Chondrocyte (in vitro differentiated cells): Measurements from ENCODE around the gene NXN. TPM values are rescaled to one million over a fixed set of nuclear protein-coding genes. Genes with fewer than 3 reads are reported as not detected.

Experiments
- DNase-seq: peaks from one replicate; pipeline ENCODE4 v3.0.0; 2021; ENCODE audit warnings: mixed read lengths, low spot score
- H3K27ac Mint-ChIP-seq: one replicate; pipeline ENCODE4 v1.8.0; 2021; ENCODE audit warnings: mild to moderate bottlenecking, moderate library complexity, mixed read lengths; ENCODE audit not compliant: unreplicated experiment
- H3K27me3 Mint-ChIP-seq: 2 replicates; pipeline ENCODE4 v1.8.0; 2021; ENCODE audit warnings: low read depth, mixed read lengths
- H3K36me3 Mint-ChIP-seq: 2 replicates; pipeline ENCODE4 v1.8.0; 2021; ENCODE audit warnings: low read depth, mixed read lengths
- H3K4me1 Mint-ChIP-seq: 2 replicates; pipeline ENCODE4 v1.8.0; 2021; ENCODE audit warnings: low read depth, mild to moderate bottlenecking, mixed read lengths
- H3K4me3 Mint-ChIP-seq: one replicate; pipeline ENCODE4 v1.8.0; 2021; ENCODE audit warnings: mild to moderate bottlenecking, moderate library complexity, mixed read lengths; ENCODE audit not compliant: unreplicated experiment
- H3K9me3 Mint-ChIP-seq: 2 replicates; pipeline ENCODE4 v1.8.0; 2021; ENCODE audit warnings: low read depth, mixed read lengths
- CTCF ChIP-seq: fragments of 200-600 bp; sonication (generic); IDR thresholded peaks from 2 replicates; pipeline ENCODE4 v1.5.0; 2021; ENCODE audit warnings: antibody characterized with exemption, mild to moderate bottlenecking, moderate library complexity
- total RNA-seq: library from RNA; stranded (reverse); gene quantifications from 3 replicates; pipeline ENCODE4 v1.2.1, GENCODE V29; 2021

Gene NXN
- total RNA-seq, 1 donor from 2014 or later = 86.4 TPM

- Mint-ChIP-seq H3K27ac (peak overlapping the region; percentile 76), H3K4me3 (no peak overlapping the region), H3K9me3 (no peaks in the 10 kb centered on the region), H3K27me3 (no peaks in the 10 kb centered on the region), H3K36me3 (peaks cover 3% of the 10 kb centered on the region), H3K4me1 (peaks cover 68% of the 10 kb centered on the region)
- DNase-seq = no peak
- no peak for TF ChIP-seq CTCF
Measured at GRCh38 chr17:866568-867103, 112.9 kb downstream of the NXN start.

- DNase-seq = no peak
- Mint-ChIP-seq H3K9me3 (no peaks in the 10 kb centered on the region), H3K27me3 (no peaks in the 10 kb centered on the region), H3K27ac (peak overlapping the region; percentile 37), H3K4me3 (no peak overlapping the region), H3K4me1 (peaks cover 55% of the 10 kb centered on the region), H3K36me3 (peaks cover 5% of the 10 kb centered on the region)
- TF ChIP-seq CTCF = no peak
Measured at GRCh38 chr17:864315-864714, 115.3 kb downstream of the NXN start.

- no peak overlapping the region for H3K27ac Mint-ChIP-seq
- peaks cover 55% of the 10 kb centered on the region for H3K4me1 Mint-ChIP-seq
- no peaks in the 10 kb centered on the region for H3K9me3 Mint-ChIP-seq
- DNase-seq = no peak
- TF ChIP-seq CTCF = no peak
- no peaks in the 10 kb centered on the region for H3K27me3 Mint-ChIP-seq
- peaks cover 5% of the 10 kb centered on the region for H3K36me3 Mint-ChIP-seq
- H3K4me3 Mint-ChIP-seq = no peak overlapping the region
Measured at GRCh38 chr17:863880-864279, 115.7 kb downstream of the NXN start.

GRCh38 chr17:862582-862981 is 117.0 kb downstream of the NXN start:
- H3K27me3 Mint-ChIP-seq = no peaks in the 10 kb centered on the region
- H3K4me3 Mint-ChIP-seq = no peak overlapping the region
- H3K9me3 Mint-ChIP-seq = no peaks in the 10 kb centered on the region
- H3K36me3 Mint-ChIP-seq = peaks cover 5% of the 10 kb centered on the region
- peaks cover 47% of the 10 kb centered on the region for H3K4me1 Mint-ChIP-seq
- DNase-seq = no peak
- TF ChIP-seq CTCF = no peak
- H3K27ac Mint-ChIP-seq = no peak overlapping the region

GRCh38 chr17:861364-861763 is 118.2 kb downstream of the NXN start:
- peak overlapping the region; percentile 22 for H3K27ac Mint-ChIP-seq
- H3K4me3 Mint-ChIP-seq = no peak overlapping the region
- H3K4me1 Mint-ChIP-seq = peaks cover 44% of the 10 kb centered on the region
- DNase-seq = no peak
- no peaks in the 10 kb centered on the region for H3K9me3 Mint-ChIP-seq
- TF ChIP-seq CTCF = no peak
- H3K27me3 Mint-ChIP-seq = no peaks in the 10 kb centered on the region
- H3K36me3 Mint-ChIP-seq = peaks cover 5% of the 10 kb centered on the region
